Glutamatergic neuron (in vitro differentiated cells): ENCODE data around the gene NPFFR1. TPM values are rescaled to one million over a fixed set of nuclear protein-coding genes. Genes with fewer than 3 reads are reported as not detected.

ENCODE experiments used
- DNase-seq: peaks from one replicate; pipeline ENCODE4 v3.0.0; 2022
- H3K27ac Mint-ChIP-seq: one replicate; pipeline ENCODE4 v1.8.0; 2020; ENCODE audit warnings: mild to moderate bottlenecking, mixed read lengths, inconsistent platforms; ENCODE audit not compliant: unreplicated experiment
- H3K27me3 Mint-ChIP-seq: one replicate; pipeline ENCODE4 v1.8.0; 2020; ENCODE audit warnings: mild to moderate bottlenecking, moderate library complexity, mixed read lengths, inconsistent platforms; ENCODE audit not compliant: unreplicated experiment
- H3K36me3 Mint-ChIP-seq: one replicate; pipeline ENCODE4 v1.8.0; 2020; ENCODE audit warnings: mild to moderate bottlenecking, mixed read lengths, inconsistent platforms; ENCODE audit not compliant: unreplicated experiment
- H3K4me1 Mint-ChIP-seq: one replicate; pipeline ENCODE4 v1.8.0; 2020; ENCODE audit warnings: mild to moderate bottlenecking, low read depth, mixed read lengths, inconsistent platforms; ENCODE audit not compliant: unreplicated experiment
- H3K4me3 Mint-ChIP-seq: one replicate; pipeline ENCODE4 v1.8.0; 2020; ENCODE audit warnings: mild to moderate bottlenecking, mixed read lengths, inconsistent platforms; ENCODE audit not compliant: unreplicated experiment
- H3K9me3 Mint-ChIP-seq: one replicate; pipeline ENCODE4 v1.8.0; 2020; ENCODE audit warnings: mild to moderate bottlenecking, moderate library complexity, mixed read lengths, inconsistent platforms; ENCODE audit not compliant: unreplicated experiment
- total RNA-seq: library from RNA; stranded (reverse); fragmentation: NEBNext Ultra II Directional; extraction: Animal tissue kit (Norgen Biotek cat#: 25700); gene quantifications from one replicate; pipeline ENCODE4 v1.2.1, GENCODE V29; 2021; ENCODE audit not compliant: unreplicated experiment
- TF ChIP-seq, protein P1 (sequence below): fragments of 200-600 bp; sonication (generic); IDR thresholded peaks from one replicate; pipeline ENCODE4 v1.5.0; 2021; ENCODE audit not compliant: partially characterized antibody, unreplicated experiment

NPFFR1 gene
- total RNA-seq, 1 donor from 2014 or later: not detected

DNA sequence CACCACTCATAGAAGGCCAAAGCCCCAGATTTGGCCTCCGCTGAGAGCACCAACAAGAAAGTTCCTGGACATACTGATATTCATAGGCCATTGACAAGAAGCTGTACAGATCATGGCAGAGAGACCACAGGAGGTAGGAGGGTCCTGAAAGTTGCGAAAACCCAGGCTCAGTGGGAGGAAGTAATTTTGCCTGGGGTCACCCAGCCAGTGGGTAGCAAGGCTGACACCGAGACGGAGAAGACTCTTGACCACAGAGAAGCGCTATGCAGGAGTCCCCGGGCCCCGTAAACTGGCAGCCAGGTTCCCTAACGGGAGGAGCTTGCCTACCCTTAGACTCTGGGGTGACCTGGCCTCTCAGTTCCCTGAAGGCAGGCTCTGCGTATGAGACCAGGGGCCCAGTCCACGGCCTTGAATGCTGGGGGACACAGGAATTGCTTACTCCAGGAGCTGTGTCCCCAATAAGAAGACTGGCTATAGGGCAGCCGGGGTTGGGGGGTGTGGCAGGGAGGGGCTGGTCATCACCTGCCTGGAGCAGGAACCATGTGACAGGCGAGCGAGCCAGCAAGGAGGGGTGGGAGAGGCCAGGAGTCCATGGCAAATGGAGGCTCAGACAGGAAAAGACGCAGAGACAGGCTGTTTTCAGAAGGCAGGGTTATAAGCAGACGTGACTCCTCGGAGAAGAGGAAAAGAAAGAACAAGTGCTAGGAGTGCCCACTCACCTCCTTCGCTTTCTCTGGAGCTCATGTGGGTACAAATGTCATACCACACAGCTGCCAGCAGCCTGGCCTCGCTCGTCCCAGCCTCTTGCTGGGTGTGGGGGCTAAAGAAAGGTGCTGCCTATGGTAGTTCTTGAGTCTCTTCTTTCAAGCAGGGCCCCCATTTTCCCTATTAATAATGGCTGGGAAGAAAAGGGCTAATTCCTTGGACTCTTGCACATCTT is 24.6 kb upstream of the NPFFR1 start:
- Mint-ChIP-seq H3K4me1 (no peaks in the 10 kb centered on the region), H3K27me3 (peaks cover 5% of the 10 kb centered on the region), H3K27ac (no peak overlapping the region), H3K4me3 (no peak overlapping the region), H3K36me3 (peaks cover 5% of the 10 kb centered on the region), H3K9me3 (no peaks in the 10 kb centered on the region)
- TF ChIP-seq, protein P1, sequence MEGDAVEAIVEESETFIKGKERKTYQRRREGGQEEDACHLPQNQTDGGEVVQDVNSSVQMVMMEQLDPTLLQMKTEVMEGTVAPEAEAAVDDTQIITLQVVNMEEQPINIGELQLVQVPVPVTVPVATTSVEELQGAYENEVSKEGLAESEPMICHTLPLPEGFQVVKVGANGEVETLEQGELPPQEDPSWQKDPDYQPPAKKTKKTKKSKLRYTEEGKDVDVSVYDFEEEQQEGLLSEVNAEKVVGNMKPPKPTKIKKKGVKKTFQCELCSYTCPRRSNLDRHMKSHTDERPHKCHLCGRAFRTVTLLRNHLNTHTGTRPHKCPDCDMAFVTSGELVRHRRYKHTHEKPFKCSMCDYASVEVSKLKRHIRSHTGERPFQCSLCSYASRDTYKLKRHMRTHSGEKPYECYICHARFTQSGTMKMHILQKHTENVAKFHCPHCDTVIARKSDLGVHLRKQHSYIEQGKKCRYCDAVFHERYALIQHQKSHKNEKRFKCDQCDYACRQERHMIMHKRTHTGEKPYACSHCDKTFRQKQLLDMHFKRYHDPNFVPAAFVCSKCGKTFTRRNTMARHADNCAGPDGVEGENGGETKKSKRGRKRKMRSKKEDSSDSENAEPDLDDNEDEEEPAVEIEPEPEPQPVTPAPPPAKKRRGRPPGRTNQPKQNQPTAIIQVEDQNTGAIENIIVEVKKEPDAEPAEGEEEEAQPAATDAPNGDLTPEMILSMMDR: no peak
- no peak for DNase-seq

DNA sequence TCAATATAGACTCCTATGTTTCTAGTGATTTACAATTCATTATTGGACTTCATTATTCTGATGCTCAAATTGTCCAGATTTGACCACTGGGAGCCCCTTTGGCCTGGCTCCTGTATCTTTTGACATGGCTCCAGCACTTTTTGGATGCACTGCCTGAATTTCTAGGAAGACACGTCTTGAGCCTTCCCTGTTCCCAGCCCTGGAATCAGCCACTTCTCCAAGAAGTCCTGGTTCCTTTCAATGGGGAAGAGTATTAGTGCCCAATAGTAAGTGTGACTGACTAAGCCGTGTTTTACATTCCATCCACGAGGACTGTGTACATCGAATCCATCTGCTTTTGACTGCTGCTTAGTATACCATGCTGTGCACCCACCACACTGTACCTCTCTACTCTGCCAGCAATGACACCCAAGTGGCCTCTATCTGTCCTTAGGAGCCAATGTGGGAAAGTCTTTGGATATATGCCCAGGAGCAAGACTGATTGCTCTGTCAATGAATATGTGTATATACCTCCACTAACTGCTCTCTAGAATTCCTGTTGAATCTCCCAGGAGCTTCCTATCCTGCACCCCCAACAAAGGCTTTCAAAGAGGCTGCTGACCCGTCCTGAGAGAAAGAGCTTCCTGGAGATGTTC is 23.2 kb upstream of the NPFFR1 start:
- no peaks in the 10 kb centered on the region for H3K4me1 Mint-ChIP-seq
- DNase-seq: no peak
- H3K27ac Mint-ChIP-seq: no peak overlapping the region
- TF ChIP-seq, protein P1: no peak
- no peaks in the 10 kb centered on the region for H3K9me3 Mint-ChIP-seq
- no peak overlapping the region for H3K4me3 Mint-ChIP-seq
- peaks cover 5% of the 10 kb centered on the region for H3K36me3 Mint-ChIP-seq
- peaks cover 4% of the 10 kb centered on the region for H3K27me3 Mint-ChIP-seq

DNA sequence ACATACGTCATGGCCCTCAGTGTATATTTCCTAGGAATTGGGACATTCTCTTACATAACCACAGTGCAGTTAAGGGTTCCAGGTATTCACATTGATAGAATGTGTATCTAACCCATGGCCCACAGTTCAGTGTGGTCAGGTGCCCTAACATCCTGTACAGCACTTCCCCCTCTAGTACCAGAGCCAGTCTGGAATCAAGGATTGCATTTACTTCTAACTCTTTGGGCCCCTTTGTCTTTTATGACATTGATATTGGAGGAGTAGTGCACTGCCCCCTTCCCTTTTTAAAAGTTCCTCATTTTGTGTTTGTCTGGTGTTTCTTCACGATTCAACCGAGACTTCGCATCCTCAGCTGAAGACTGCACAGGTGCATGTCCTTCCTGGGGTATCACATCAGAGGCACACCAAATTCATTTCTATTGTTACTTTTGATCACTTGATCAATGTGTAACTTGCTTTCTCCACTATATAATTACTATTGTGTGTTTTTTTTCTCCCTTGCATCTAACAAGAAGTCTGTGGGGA is 22.4 kb upstream of the NPFFR1 start:
- no peak for DNase-seq
- H3K27ac Mint-ChIP-seq: no peak overlapping the region
- peaks cover 5% of the 10 kb centered on the region for H3K36me3 Mint-ChIP-seq
- H3K27me3 Mint-ChIP-seq: no peaks in the 10 kb centered on the region
- no peaks in the 10 kb centered on the region for H3K4me1 Mint-ChIP-seq
- peaks cover 2% of the 10 kb centered on the region for H3K9me3 Mint-ChIP-seq
- TF ChIP-seq, protein P1: no peak
- no peak overlapping the region for H3K4me3 Mint-ChIP-seq

DNA sequence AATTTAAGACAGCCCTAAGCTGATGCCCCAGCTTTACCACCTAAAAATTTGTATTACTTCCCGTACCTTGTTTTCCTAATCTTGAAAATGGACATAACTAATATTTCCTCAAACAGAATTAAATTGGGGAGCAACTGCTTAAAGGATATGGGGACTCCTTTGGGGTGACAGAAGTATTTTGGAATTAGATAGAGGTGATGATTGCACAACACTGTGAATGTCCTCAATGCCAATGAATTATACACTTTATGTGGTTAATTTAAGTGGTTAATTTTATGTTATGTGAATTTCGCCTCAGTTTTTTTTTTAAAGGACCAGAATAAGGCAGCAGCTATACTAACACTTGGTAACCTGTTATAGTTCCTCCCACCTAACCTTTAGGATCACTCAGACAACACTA is 19.9 kb upstream of the NPFFR1 start:
- H3K27me3 Mint-ChIP-seq: no peaks in the 10 kb centered on the region
- H3K9me3 Mint-ChIP-seq: peaks cover 2% of the 10 kb centered on the region
- no peak overlapping the region for H3K27ac Mint-ChIP-seq
- H3K4me1 Mint-ChIP-seq: no peaks in the 10 kb centered on the region
- peaks cover 5% of the 10 kb centered on the region for H3K36me3 Mint-ChIP-seq
- TF ChIP-seq, protein P1: no peak
- DNase-seq: no peak
- no peak overlapping the region for H3K4me3 Mint-ChIP-seq
